ENCODE measurements around the gene CCNY.

The CCNY gene

DNA sequence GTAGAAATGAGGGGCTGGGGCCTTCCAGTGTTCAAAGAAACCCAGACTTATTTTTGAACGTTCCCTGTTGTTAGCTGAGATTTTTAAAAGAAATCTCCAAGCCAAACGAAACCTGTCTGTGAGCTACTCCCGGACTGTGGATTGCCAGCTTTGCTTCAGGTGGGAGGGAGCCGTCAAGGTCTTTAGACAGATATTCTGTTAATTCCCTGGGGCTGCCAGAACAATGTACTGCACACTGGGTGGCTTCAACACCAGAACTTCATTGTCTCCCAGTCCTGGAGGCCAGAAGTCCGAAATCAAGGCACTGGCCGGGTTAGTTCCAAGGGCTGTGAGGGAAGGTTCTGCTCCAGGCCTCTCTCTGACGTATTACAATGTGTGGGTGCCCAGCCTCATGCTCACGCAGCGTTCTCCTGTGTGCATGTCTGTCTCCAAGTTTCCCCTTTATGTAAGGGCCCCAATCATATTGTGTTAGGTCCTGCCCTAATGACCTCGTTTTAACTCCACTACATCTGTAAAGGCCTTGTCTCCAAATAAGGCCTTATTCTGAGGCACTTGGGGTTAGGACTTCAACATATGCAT, 208.9 kb downstream of the CCNY start:
- no peak overlapping the region for H3K4me3 ChIP-seq (ENCODE audit: control insufficient read depth, low read depth, low read length)
- TF ChIP-seq, protein P1, sequence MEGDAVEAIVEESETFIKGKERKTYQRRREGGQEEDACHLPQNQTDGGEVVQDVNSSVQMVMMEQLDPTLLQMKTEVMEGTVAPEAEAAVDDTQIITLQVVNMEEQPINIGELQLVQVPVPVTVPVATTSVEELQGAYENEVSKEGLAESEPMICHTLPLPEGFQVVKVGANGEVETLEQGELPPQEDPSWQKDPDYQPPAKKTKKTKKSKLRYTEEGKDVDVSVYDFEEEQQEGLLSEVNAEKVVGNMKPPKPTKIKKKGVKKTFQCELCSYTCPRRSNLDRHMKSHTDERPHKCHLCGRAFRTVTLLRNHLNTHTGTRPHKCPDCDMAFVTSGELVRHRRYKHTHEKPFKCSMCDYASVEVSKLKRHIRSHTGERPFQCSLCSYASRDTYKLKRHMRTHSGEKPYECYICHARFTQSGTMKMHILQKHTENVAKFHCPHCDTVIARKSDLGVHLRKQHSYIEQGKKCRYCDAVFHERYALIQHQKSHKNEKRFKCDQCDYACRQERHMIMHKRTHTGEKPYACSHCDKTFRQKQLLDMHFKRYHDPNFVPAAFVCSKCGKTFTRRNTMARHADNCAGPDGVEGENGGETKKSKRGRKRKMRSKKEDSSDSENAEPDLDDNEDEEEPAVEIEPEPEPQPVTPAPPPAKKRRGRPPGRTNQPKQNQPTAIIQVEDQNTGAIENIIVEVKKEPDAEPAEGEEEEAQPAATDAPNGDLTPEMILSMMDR (conservative IDR thresholded peaks at IDR 0.05; ENCODE audit: control insufficient read depth, insufficient read depth, low read depth, low read length), result no peak
- DNase-seq (ENCODE audit: low read depth), result no peak

DNA sequence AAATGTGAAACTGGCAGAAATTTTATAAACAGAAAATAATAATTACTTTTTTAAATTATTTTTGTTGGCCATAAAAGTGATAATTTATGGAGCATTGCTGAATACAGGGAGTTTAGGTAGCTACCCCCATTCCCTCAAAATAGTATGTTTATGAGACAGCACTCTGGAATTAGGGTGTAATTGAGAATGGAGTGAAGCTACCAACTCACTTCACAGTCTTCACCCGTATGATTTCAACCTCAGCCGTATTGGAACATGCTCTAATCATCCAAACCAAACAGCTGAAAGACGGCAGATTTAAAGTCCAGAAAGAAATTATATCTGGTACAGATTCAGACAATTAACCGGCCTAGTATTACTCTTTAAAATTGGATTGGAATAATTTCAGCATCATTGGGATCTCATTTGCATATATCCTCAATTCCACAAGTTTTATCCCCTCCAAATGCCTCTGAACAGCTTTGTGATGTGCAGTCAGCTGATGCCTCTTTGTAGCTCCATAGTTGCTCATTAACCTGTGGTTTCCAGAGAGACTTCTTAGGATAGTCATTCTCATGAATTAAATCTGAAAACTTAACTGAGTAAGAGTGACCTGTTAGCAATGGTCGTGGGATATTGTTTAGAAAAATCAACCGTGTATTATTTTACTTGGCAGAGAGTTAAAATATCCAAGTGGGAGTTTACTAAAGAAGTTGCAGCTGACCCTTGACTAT, 209.7 kb downstream of the CCNY start:
- peak; percentile 36 for DNase-seq (ENCODE audit: low read depth)
- TF ChIP-seq, protein P1 (conservative IDR thresholded peaks at IDR 0.05; ENCODE audit: control insufficient read depth, insufficient read depth, low read depth, low read length), result no peak
- no peak overlapping the region for H3K4me3 ChIP-seq (ENCODE audit: control insufficient read depth, low read depth, low read length)

DNA sequence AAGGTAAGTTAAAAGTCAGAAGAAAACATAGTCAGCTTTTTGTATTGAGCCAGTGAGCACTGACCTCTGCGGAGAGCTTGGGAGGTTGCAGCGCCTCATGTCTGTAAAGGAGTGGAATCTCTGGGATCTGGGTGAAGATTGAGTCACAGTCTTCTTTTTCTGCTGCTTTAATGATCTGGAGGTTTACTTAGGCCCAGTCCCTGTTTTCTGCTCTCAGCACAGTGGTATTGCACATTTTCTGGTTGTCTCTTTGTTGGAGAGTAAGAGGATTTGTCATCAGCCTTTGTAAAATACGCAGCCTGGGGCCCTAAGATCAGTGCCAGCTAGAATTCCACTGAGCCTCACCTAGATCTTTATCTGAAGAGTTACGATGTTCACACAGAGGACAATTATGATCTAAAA, 210.5 kb downstream of the CCNY start:
- TF ChIP-seq, protein P1 (conservative IDR thresholded peaks at IDR 0.05; ENCODE audit: control insufficient read depth, insufficient read depth, low read depth, low read length), result no peak
- no peak for DNase-seq (ENCODE audit: low read depth)
- H3K4me3 ChIP-seq (ENCODE audit: control insufficient read depth, low read depth, low read length), result no peak overlapping the region

DNA sequence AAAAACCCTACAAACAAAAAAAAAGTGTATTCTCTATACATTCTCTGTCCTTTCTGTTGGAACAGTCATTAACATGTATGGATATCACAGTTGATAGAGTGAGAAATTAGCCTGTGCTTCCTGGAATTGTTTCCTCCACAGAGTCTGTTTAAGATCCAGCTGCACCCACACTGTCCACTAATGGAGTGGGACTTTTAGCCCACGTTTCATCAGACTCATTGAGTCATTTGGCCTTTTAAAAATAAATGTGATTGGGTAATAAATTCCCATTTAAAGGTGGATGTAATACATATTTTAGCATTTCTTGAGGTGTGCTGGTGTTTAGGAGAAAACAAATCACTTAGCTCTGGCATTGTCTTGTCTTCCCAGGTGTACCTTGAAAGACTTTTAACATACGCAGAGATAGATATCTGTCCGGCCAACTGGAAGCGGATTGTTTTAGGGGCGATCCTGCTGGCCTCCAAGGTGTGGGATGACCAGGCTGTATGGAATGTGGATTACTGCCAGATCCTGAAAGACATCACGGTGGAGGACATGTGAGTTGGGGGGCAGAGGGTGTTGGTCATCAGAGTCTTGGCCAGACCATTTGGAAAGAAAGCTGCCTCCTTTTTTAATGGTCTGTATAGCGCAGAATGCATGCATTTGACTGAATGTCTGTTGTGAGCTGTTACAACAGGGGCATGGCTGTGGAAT, 216.5 kb downstream of the CCNY start:
- H3K4me3 ChIP-seq (ENCODE audit: control insufficient read depth, low read depth, low read length), result no peak overlapping the region
- no peak for DNase-seq (ENCODE audit: low read depth)
- TF ChIP-seq, protein P1 (conservative IDR thresholded peaks at IDR 0.05; ENCODE audit: control insufficient read depth, insufficient read depth, low read depth, low read length), result no peak

DNA sequence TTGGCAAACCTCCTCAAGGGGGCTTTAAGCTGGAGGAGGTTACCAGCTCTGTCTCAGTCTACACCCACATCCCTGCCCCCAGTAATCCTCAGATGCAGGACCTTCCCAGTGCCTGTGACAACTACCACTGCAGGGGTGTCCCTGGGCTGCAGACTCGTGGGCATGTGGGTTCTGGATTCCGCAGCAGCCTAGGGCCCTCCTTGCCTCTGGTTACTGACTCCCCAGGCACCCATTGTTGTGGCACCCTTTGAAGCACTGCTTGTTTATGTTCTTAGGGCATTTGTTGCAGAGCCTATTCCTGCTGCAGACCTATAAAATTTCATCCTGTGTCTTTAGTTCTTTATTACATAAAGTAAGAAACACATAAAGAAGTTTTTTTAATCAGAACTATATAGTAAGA, 217.7 kb downstream of the CCNY start:
- DNase-seq (ENCODE audit: low read depth), result no peak
- TF ChIP-seq, protein P1 (conservative IDR thresholded peaks at IDR 0.05; ENCODE audit: control insufficient read depth, insufficient read depth, low read depth, low read length), result no peak
- no peak overlapping the region for H3K4me3 ChIP-seq (ENCODE audit: control insufficient read depth, low read depth, low read length)

DNA sequence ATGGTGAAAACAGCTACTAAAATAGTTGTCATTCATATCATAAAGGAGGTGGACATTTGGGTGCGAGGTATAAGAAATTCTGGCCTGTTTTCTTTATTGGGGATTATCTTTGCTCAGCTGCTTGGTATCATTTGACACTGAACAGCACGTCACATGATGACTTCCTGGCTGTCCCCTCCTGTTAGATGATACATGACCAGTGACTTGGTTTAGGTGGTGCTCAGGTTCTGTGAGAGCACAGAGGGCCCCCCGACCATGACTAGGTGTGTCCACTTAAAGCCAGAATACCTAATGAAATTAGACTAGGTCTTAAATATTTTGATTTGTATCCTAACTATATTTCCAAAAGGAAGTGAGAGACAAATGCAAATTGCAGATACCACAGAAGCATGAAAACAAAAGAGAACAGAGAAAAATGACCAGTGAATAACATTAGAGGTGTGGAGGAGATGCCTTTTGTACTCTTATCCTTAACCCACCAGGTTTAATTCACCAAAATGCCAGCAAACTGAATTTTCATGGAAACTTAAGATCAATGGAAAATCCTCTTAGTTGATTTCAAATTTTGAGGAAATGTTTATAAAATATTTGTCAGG, 218.2 kb downstream of the CCNY start:
- TF ChIP-seq, protein P1 (conservative IDR thresholded peaks at IDR 0.05; ENCODE audit: control insufficient read depth, insufficient read depth, low read depth, low read length), result no peak

More for the DNA sequence above, 218.2 kb downstream of the CCNY start:
- no peak for DNase-seq (ENCODE audit: low read depth)
- no peak overlapping the region for H3K4me3 ChIP-seq (ENCODE audit: control insufficient read depth, low read depth, low read length)
